Central memory CD4-positive, alpha-beta T cell (primary cell): ENCODE measurements around the gene ANKFY1.
"Not testable (repeated sequence)": the region's sequence is repeated elsewhere in the genome, so short reads cannot be mapped to it uniquely, and the experiment has no call there.

ENCODE experiments used
- DNase-seq: peaks from one replicate; pipeline ENCODE4 v3.0.0; 2022

Gene ANKFY1

DNA sequence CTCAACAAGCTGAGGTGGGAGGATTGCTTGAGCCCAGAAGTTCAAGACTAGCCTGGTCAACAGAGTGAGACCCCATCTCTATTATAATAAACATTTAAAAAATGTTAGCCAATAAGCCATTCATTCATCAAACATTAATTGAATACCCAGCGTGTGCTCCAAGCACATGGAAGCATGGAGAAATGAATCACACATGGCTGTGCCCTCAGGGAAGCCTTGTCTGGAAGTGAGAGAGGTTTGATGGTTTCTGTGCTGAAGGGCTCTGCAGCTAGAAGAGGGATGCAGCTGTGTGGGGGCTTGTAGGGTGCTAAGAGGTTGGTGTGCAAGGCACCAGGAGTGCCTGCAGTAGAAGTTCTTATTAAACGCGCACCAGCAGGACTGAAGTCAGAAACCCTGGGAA, 109.6 kb downstream of the ANKFY1 start:
- DNase-seq, result no peak

DNA sequence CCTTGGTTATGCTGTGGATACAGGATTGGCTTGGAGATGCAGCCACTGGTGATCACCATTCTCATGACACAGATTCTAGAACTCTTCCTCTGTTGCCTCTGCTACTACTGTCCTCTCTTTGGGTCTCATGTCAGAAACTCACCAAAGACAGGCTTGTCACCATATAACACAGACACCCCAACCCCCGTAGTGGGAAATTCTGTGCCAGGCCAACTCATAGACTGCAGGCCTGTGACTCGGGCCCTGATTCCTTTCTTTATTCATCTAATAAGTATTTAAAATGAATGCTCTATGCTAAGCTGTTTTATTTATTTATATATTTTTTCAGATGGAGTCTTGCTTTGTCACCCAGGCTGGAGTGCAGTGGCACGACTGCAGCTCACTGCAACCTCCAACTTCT, 111.3 kb downstream of the ANKFY1 start:
- no peak for DNase-seq

GRCh38 chr17:4150096-4150495, 113.7 kb downstream of the ANKFY1 start:
- DNase-seq, result no peak

- no peak for DNase-seq
These were observed 115.0 kb downstream of the ANKFY1 start for GRCh38 chr17:4148611-4149308.

DNA sequence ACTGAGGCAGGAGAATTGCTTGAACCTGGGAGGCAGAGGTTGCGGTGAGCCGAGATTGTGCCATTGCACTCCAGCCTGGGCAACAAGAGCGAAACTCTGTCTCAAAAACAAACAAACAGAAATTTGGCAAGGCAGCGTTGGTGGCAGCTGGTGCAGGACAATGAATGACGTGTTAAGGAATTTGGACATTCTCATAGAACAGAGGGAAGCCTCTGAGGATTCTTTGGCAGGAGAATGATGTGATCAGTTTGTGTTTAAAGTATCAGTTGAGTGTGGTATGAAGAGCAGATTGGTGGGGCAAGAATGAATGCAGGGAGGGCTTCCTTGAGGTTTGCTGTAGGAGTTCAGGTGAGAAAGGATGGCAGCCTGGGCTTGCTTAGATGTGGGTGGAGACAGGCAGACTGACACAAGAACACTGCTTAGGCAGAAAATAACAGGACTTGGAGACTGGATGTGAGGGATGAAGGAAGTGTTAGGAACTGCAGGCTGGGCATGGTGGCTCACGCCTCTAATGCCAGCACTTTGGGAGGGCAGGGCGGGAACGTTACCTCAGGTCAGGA, 115.9 kb downstream of the ANKFY1 start:
- no peak for DNase-seq

DNA sequence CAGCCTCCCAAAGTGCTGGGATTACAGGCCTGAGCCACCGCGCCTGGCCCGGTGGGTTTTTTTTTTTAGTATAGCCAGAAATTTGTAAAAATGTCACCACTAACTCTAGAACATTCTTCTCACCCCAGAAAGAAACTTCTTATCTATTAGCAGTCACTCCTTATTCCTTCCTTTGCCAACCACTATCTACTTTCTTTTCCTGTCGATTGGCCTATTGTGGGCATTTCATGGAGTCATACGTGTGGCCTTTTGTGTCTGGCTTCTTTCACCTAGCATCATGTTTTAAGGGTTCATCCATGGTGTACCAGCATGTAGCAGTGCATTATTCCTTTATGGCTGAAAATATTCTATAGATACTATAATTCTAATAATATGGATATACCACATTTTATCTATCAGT, 117.1 kb downstream of the ANKFY1 start:
- no peak for DNase-seq

DNA sequence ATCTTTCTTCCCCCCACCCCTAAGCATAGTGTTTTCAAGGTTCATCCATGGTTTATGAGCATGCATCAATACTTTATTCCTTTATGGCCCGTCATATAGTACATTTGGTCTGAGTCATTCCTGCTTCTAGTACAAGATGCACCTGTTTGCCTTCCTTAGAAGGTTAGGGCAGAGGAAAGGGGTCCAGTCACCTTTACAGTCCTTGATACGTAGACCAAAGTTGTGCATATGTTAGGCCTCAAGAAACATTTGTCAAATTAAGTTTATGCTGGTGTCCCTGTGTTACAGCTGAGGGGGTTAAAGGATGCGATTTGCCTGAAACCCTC, 119.4 kb downstream of the ANKFY1 start:
- no peak for DNase-seq

GRCh38 chr17:4143563-4144421, 120.0 kb downstream of the ANKFY1 start:
- peak; percentile 91 for DNase-seq

- no peak for DNase-seq
These were observed 121.5 kb downstream of the ANKFY1 start for GRCh38 chr17:4142107-4142900.

DNA sequence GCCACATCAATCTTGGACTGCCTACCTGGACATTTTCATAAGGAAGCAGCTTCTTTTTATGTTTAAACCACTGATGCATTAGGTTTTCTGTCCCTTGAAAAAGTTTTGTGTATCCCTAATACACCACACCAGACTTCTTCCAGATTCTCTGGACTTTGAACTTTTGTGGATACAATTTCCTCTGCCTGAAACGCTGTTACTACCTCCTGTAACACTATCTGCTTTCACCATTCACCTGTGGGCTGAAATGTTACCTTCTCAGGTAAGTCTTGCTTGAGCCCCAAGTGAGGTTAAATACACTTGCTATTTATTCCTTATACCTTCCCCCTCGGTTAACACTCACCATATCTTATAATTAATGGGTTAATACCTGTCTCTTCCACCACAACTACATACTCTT, 123.7 kb downstream of the ANKFY1 start:
- DNase-seq, result no peak

- DNase-seq, result not testable (repeated sequence)
These were observed 124.8 kb downstream of the ANKFY1 start for GRCh38 chr17:4138906-4139526.

DNA sequence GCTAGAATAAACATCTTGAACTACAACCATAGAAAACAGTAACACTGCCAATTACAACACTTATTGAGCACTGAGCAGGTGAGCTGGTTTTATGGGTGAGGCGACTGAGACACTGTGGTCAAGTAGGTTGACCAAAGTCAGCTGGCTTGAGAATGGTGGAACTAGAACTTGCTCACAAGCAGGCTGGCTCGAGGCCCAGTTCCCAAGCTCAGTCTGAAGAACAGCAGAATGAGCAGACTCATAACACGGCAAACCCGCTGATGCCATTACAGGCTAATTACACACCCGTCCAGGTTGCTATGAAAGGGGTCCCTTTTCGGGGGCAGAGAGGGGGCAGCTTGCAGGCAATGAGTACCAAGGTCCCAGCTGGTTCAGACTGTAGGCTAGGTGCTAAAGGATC, 127.4 kb downstream of the ANKFY1 start:
- no peak for DNase-seq

GRCh38 chr17:4135489-4135888, 128.3 kb downstream of the ANKFY1 start:
- DNase-seq, result no peak

- no peak for DNase-seq
These were observed 129.1 kb downstream of the ANKFY1 start for GRCh38 chr17:4134721-4135120.

DNA sequence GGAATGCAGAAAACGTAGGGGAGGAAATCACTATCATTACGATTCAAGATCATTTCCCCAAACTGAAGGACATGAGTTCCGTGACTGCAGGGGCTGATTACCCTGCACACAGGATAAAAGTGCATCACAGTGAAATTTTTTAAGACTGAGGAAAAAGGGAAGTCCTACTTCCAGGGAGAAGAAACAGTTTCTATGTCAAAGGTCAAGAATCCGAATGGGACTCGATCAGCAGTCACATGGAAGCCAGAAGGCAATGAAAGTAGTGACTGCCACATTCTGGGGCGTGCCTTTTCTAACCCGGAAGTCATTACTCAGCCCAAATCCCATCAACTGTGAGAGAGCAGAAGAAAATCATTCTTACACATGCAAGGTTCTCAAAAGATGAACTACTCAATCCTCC, 133.1 kb downstream of the ANKFY1 start:
- no peak for DNase-seq

DNA sequence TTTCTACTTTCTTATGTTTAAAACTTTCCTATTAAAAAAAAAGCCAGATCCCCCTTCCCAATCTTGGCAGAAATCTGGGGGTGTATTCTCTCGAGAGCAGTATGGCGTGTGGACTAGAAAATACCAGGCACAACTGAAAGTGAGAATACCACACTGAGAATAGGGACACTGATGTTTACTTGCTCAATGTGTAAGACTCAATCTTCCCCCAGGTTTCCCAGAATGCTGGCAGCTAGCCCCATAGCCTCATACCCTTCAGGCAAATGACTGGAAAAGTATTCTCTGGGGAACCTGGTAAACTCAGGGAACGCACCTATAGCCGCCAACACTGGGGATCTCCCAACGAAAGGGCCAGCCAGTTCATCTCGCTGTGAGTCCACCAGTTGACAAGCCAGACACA, 136.2 kb downstream of the ANKFY1 start:
- no peak for DNase-seq

- DNase-seq, result no peak
These were observed 138.2 kb downstream of the ANKFY1 start for GRCh38 chr17:4125552-4125951.

- DNase-seq, result no peak
These were observed 138.8 kb downstream of the ANKFY1 start for GRCh38 chr17:4124999-4125398.

GRCh38 chr17:4120332-4120731, 143.4 kb downstream of the ANKFY1 start:
- DNase-seq, result no peak

GRCh38 chr17:4119299-4119698, 144.5 kb downstream of the ANKFY1 start:
- DNase-seq, result no peak

- DNase-seq, result no peak
These were observed 145.6 kb downstream of the ANKFY1 start for GRCh38 chr17:4118015-4118743.

- DNase-seq, result no peak
These were observed 147.3 kb downstream of the ANKFY1 start for GRCh38 chr17:4116516-4116915.
